ENCODE data around the gene CYTIP. TPM values are rescaled to one million over a fixed set of nuclear protein-coding genes. Genes with fewer than 3 reads are reported as not detected.
A peak's percentile ranks its signal among the peaks of the same experiment; 100 is the strongest.

Gene CYTIP
- total and polyA plus RNA-seq, 8 donors = 1.1 to 25.1 (median 1.5) TPM

GRCh38 chr2:157438863-157439823 is 4.7 kb downstream of the CYTIP start:
- intact Hi-C loops (cut with DNase I) = no loop called here
- TF ChIP-seq CTCF (IDR thresholded peaks at IDR 0.05) = no peak
- peak overlapping the region; percentile 48 to 55 for H3K27ac ChIP-seq
- H3K36me3 ChIP-seq = no peaks in the 10 kb centered on the region
- H3K4me3 ChIP-seq = peak overlapping the region in 1 of 2 donors; percentile 53
- no peak for DNase-seq
- no peak for ATAC-seq
- peaks cover 0 to 57% of the 10 kb centered on the region in 2 donors for H3K4me1 ChIP-seq
- no peaks in the 10 kb centered on the region for H3K9me3 ChIP-seq
- H3K27me3 ChIP-seq = no peaks in the 10 kb centered on the region

DNA sequence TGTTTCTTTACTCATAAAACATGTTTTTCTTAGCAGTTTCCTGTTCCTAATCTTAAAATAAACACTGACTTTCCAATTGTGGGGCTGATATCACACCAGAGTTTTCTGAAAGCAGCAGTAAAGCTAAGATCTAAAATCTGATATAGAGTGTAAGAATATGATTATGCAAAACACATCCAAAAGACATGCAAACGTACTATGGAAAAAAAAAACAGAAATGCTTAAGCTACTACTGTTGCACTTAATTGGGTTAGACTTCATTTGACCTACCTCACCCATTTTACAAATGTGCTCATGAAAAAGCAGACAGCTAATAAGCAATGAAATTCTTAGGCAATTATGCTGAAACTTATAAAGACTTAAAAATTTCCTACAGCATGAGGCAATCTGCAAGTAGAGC is 10.5 kb downstream of the CYTIP start:
- Histone ChIP-seq H3K27me3 (no peaks in the 10 kb centered on the region), H3K9me3 (no peaks in the 10 kb centered on the region), H3K36me3 (peaks cover 0 to 25% of the 10 kb centered on the region in 2 donors), H3K4me3 (no peak overlapping the region), H3K27ac (no peak overlapping the region), H3K4me1 (peaks cover 9 to 48% of the 10 kb centered on the region in 2 donors)
- intact Hi-C loops (cut with DNase I) = no loop called here
- DNase-seq (no peak), ATAC-seq (no peak)
- no peak for TF ChIP-seq CTCF (IDR thresholded peaks at IDR 0.05)

- Histone ChIP-seq H3K36me3 (peaks cover 0 to 33% of the 10 kb centered on the region in 2 donors), H3K4me3 (no peak overlapping the region), H3K9me3 (no peaks in the 10 kb centered on the region), H3K27me3 (no peaks in the 10 kb centered on the region), H3K27ac (no peak overlapping the region), H3K4me1 (peaks cover 9 to 46% of the 10 kb centered on the region in 2 donors)
- intact Hi-C loops (cut with DNase I) = no loop called here
- TF ChIP-seq CTCF (IDR thresholded peaks at IDR 0.05) = no peak
- DNase-seq (no peak), ATAC-seq (no peak)
These were observed 11.3 kb downstream of the CYTIP start for GRCh38 chr2:157432475-157433106.

- no peak for ATAC-seq
- Histone ChIP-seq H3K36me3 (peaks cover 0 to 47% of the 10 kb centered on the region in 2 donors), H3K4me1 (peaks cover 9 to 34% of the 10 kb centered on the region in 2 donors), H3K27me3 (no peaks in the 10 kb centered on the region), H3K9me3 (no peaks in the 10 kb centered on the region), H3K4me3 (no peak overlapping the region), H3K27ac (no peak overlapping the region)
- DNase-seq = no peak
- intact Hi-C loops (cut with DNase I) = no loop called here
- no peak for TF ChIP-seq CTCF (IDR thresholded peaks at IDR 0.05)
These were observed 12.7 kb downstream of the CYTIP start for GRCh38 chr2:157431176-157431575.
